Gastroesophageal sphincter (tissue), 3 donors: ENCODE results near the gene CSF2RB.

Experiments
- EP300 ChIP-seq: sonication (generic); formaldehyde crosslinking; IDR thresholded peaks from one replicate; pipeline ENCODE4 v1.6.1; 2017; ENCODE audit warnings: antibody characterized with exemption, mild to moderate bottlenecking
- TF ChIP-seq, protein P1 (sequence below), 4 experiments: fragments of 200-600 bp in 2 of 4; fragments of 450-650 bp in 2 of 4; sonication (generic) in 1 of 4; IDR thresholded peaks; one replicate each; pipeline ENCODE4 v1.5.1; 2017 to 2019; ENCODE audit warnings: antibody characterized with exemption in 4 of 4, mild to moderate bottlenecking in 2 of 4, moderate library complexity in 2 of 4

DNA sequence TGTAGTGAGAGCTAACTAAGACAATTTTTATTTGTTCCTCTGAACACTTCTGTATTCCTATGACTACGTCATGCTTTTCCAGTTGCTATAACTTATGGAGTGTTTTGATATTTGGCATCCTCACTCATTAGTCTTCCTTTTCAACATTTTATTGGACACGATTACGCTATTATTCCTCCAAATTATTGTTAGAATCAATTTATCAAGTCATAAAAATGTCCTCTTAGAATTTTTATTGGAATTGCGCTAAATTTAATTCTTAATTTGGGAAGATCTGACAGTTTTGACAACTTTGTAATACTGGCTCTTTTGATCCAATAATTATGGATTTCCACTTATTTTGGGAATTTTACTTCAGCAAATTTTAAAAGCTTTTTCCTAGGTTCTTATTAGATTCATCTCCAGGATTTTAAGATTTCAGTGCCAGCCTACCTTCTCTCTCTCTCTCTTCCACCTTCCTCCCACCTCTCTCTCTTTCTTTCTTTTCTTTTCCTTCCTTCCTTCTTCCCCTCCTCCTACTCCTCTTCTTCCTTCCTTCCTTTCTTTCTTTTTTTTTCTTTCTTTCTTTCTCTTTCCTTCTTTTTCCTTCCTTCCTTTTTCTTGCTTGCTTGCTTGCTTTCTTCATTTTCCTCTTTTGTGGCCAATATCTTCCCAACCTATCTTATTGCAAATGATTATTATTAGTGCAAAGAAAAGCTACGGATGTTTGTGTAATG lies 55.0 kb downstream of the CSF2RB start:
- TF ChIP-seq, protein P1, sequence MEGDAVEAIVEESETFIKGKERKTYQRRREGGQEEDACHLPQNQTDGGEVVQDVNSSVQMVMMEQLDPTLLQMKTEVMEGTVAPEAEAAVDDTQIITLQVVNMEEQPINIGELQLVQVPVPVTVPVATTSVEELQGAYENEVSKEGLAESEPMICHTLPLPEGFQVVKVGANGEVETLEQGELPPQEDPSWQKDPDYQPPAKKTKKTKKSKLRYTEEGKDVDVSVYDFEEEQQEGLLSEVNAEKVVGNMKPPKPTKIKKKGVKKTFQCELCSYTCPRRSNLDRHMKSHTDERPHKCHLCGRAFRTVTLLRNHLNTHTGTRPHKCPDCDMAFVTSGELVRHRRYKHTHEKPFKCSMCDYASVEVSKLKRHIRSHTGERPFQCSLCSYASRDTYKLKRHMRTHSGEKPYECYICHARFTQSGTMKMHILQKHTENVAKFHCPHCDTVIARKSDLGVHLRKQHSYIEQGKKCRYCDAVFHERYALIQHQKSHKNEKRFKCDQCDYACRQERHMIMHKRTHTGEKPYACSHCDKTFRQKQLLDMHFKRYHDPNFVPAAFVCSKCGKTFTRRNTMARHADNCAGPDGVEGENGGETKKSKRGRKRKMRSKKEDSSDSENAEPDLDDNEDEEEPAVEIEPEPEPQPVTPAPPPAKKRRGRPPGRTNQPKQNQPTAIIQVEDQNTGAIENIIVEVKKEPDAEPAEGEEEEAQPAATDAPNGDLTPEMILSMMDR (IDR thresholded peaks at IDR 0.05), result no peak
- no peak for TF ChIP-seq EP300
